ENCODE data around the gene ZEB1. TPM values are rescaled to one million over a fixed set of nuclear protein-coding genes. Genes with fewer than 3 reads are reported as not detected.

The ZEB1 gene
- total and polyA plus RNA-seq, 10 of the 15 experiments (the other 5 are each of a cell fraction or from before 2014, with no cell fraction given) = 10.4 to 35.6 (median 24.5) TPM

- Histone ChIP-seq H3K4me1 (ENCODE audit: control insufficient read depth, insufficient read depth, low read length) (no peaks in the 10 kb centered on the region), H3K27me3 (replicated peaks in 1 of 2; ENCODE audit: control insufficient read depth in 2 of 2, insufficient read depth in 2 of 2, low read length in 1 of 2) (no peaks in the 10 kb centered on the region), H2AFZ (ENCODE audit: control insufficient read depth, low read depth, low read length) (no peak overlapping the region), H3K4me2 (ENCODE audit: control insufficient read depth, insufficient read depth) (no peak overlapping the region), H3K36me3 (ENCODE audit: control insufficient read depth in 2 of 2, insufficient read depth in 2 of 2, low read length in 1 of 2) (no peaks in the 10 kb centered on the region), H3K9me3 (replicated peaks; ENCODE audit: control insufficient read depth, insufficient read depth, low read length) (no peaks in the 10 kb centered on the region; the same call in 1 of the 3 replicates), H3K79me2 (ENCODE audit: control insufficient read depth, insufficient read depth, low read length) (no peaks in the 10 kb centered on the region), H3K4me3 (no peak overlapping the region), H3K27ac (ENCODE audit: control insufficient read depth, insufficient read depth) (no peak overlapping the region), H3K9ac (ENCODE audit: control insufficient read depth, insufficient read depth, low read length) (no peak overlapping the region), H4K20me1 (ENCODE audit: control insufficient read depth, insufficient read depth) (no peaks in the 10 kb centered on the region)
- ChIA-PET SMC1A (ENCODE audit: uncharacterized antibody, unreplicated experiment) (interaction anchor here (0.9 to 1.6 kb wide), 4 partner anchors 15 to 142 kb away, joined by 3 to 6 read pairs (median 4); no protein-coding TSS in a partner anchor), RAD21 (ENCODE audit: unreplicated experiment) (no interaction called here), CTCF (interaction anchor here (0.9 kb wide), 1 partner anchor 443 kb away, joined by 4 read pairs; the partner anchor contains the start of gene ZNF438), POLR2A (no interaction called here)
- DNase-seq (ENCODE audit: low read depth, low spot score) (no peak), ATAC-seq (no peak), FAIRE-seq (no peak)
- in situ Hi-C loops (cut with MboI) = no loop called here
- intact Hi-C loops (cut with micrococcal nuclease; ENCODE audit: unreplicated experiment) = no loop called here
- TF ChIP-seq CREB1 (IDR thresholded peaks at IDR 0.05; ENCODE audit: low read depth) = no peak
- no peak for TF ChIP-seq PAX5 (IDR thresholded peaks at IDR 0.05; ENCODE audit: borderline replicate concordance, low read depth, low read length)
- TF ChIP-seq HDGF (IDR thresholded peaks at IDR 0.05) = no peak
- TF ChIP-seq SIN3A (IDR thresholded peaks at IDR 0.05; ENCODE audit: low read depth, low read length) = no peak
- TF ChIP-seq CBX5 (IDR thresholded peaks at IDR 0.05; ENCODE audit: low read depth) = peak; percentile 40; the same call in 1 of the 2 replicates
- no TSS peak for BruUV-seq (replicated peaks)
These were observed 156.5 kb downstream of the ZEB1 start for GRCh38 chr10:31475519-31475918.

- Histone ChIP-seq H3K4me2 (ENCODE audit: control insufficient read depth, insufficient read depth) (no peak overlapping the region), H3K9ac (ENCODE audit: control insufficient read depth, insufficient read depth, low read length) (no peak overlapping the region), H3K36me3 (ENCODE audit: control insufficient read depth in 2 of 2, insufficient read depth in 2 of 2, low read length in 1 of 2) (no peaks in the 10 kb centered on the region), H2AFZ (ENCODE audit: control insufficient read depth, low read depth, low read length) (no peak overlapping the region), H3K4me3 (no peak overlapping the region), H3K9me3 (replicated peaks; ENCODE audit: control insufficient read depth, insufficient read depth, low read length) (no peaks in the 10 kb centered on the region; the same call in 1 of the 3 replicates), H3K4me1 (ENCODE audit: control insufficient read depth, insufficient read depth, low read length) (no peaks in the 10 kb centered on the region), H3K27ac (ENCODE audit: control insufficient read depth, insufficient read depth) (no peak overlapping the region), H4K20me1 (ENCODE audit: control insufficient read depth, insufficient read depth) (no peaks in the 10 kb centered on the region), H3K27me3 (replicated peaks in 1 of 2; ENCODE audit: control insufficient read depth in 2 of 2, insufficient read depth in 2 of 2, low read length in 1 of 2) (no peaks in the 10 kb centered on the region), H3K79me2 (ENCODE audit: control insufficient read depth, insufficient read depth, low read length) (no peaks in the 10 kb centered on the region)
- no TSS peak for BruUV-seq (replicated peaks)
- intact Hi-C loops (cut with micrococcal nuclease; ENCODE audit: unreplicated experiment) (no loop called here), in situ Hi-C loops (cut with MboI) (no loop called here)
- ChIA-PET CTCF (no interaction called here), POLR2A (no interaction called here), SMC1A (ENCODE audit: uncharacterized antibody, unreplicated experiment) (interaction anchor here (1.0 to 1.6 kb wide), 3 partner anchors 16 to 143 kb away, joined by 3 to 6 read pairs (median 5); no protein-coding TSS in a partner anchor), RAD21 (ENCODE audit: unreplicated experiment) (no interaction called here)
- FAIRE-seq = no peak
- DNase-seq (ENCODE audit: low read depth, low spot score) = no peak
- ATAC-seq = no peak
- no peak for TF ChIP-seq LARP7 (IDR thresholded peaks at IDR 0.05)
- no peak for TF ChIP-seq NR2C1 (IDR thresholded peaks at IDR 0.05)
- no peak for TF ChIP-seq CBFB (IDR thresholded peaks at IDR 0.05; ENCODE audit: low read depth)
- no peak for TF ChIP-seq TCF3 (IDR thresholded peaks at IDR 0.05; ENCODE audit: borderline replicate concordance, insufficient read depth, low read depth, low read length)
- TF ChIP-seq FOXM1 (IDR thresholded peaks at IDR 0.05; ENCODE audit: low read depth, low read length) = no peak
- no peak for TF ChIP-seq ZZZ3 (IDR thresholded peaks at IDR 0.05; ENCODE audit: control insufficient read depth, insufficient read length, low read depth)
- no peak for TF ChIP-seq CREB1 (IDR thresholded peaks at IDR 0.05; ENCODE audit: low read depth)
- no peak for TF ChIP-seq E2F4 (IDR thresholded peaks at IDR 0.05; ENCODE audit: low read depth, low read length)
- TF ChIP-seq ELK1 (IDR thresholded peaks at IDR 0.05; ENCODE audit: low read depth, low read length) = no peak
- no peak for TF ChIP-seq CHD2 (IDR thresholded peaks at IDR 0.05; ENCODE audit: borderline replicate concordance, low read depth, low read length)
- no peak for TF ChIP-seq RFX5 (IDR thresholded peaks at IDR 0.05; ENCODE audit: low read depth, low read length)
- no peak for TF ChIP-seq MEF2A (IDR thresholded peaks at IDR 0.05; ENCODE audit: insufficient read depth, low read depth, low read length)
- TF ChIP-seq TCF12 (IDR thresholded peaks at IDR 0.05; ENCODE audit: low read depth, low read length) = no peak
- no peak for TF ChIP-seq NFYB (IDR thresholded peaks at IDR 0.05; ENCODE audit: insufficient read depth, low read depth, low read length)
These were observed 157.1 kb downstream of the ZEB1 start for GRCh38 chr10:31476088-31476487.
